H9 (cell line): ENCODE data around the gene WRAP73. TPM values are rescaled to one million over a fixed set of nuclear protein-coding genes. Genes with fewer than 3 reads are reported as not detected.

Source experiments
- DNase-seq: peaks from one replicate; pipeline ENCODE4 v3.0.0-alpha.2; 2017
- H2AFZ ChIP-seq: one replicate; pipeline ENCODE4 v1.6.1; 2013; ENCODE audit warnings: mild to moderate bottlenecking, low read length, control low read depth, moderate library complexity
- H2AK5ac ChIP-seq: 2 replicates; pipeline ENCODE4 v1.6.1; 2013; ENCODE audit warnings: low read length, control low read depth, mixed read lengths; ENCODE audit not compliant: insufficient read length
- H2BK120ac ChIP-seq: one replicate; pipeline ENCODE4 v1.6.1; 2013; ENCODE audit warnings: low read depth, mild to moderate bottlenecking, low read length, control low read depth, inconsistent platforms; ENCODE audit not compliant: poor library complexity, severe bottlenecking
- H2BK12ac ChIP-seq: 2 replicates; pipeline ENCODE4 v1.6.1; 2013; ENCODE audit warnings: low read length, control low read depth, mixed read lengths, low read depth; ENCODE audit not compliant: insufficient read length
- H2BK15ac ChIP-seq: 2 replicates; pipeline ENCODE4 v1.6.1; 2013; ENCODE audit warnings: low read depth, low read length, control low read depth
- H2BK20ac ChIP-seq: one replicate; pipeline ENCODE4 v1.6.1; 2013; ENCODE audit warnings: low read depth, mild to moderate bottlenecking, low read length, control low read depth, inconsistent platforms; ENCODE audit not compliant: poor library complexity, severe bottlenecking
- H2BK5ac ChIP-seq: 2 replicates; pipeline ENCODE4 v1.6.1; 2013; ENCODE audit warnings: low read length, control low read depth, mixed read lengths; ENCODE audit not compliant: insufficient read length
- H3K14ac ChIP-seq: 2 replicates; pipeline ENCODE4 v1.6.1; 2013; ENCODE audit warnings: low read length, control low read depth; ENCODE audit not compliant: insufficient read depth
- H3K18ac ChIP-seq: 2 replicates; pipeline ENCODE4 v1.6.1; 2013; ENCODE audit warnings: low read depth, mild to moderate bottlenecking, mixed read lengths, low read length, control low read depth; ENCODE audit not compliant: insufficient read length
- H3K23ac ChIP-seq: 2 replicates; pipeline ENCODE4 v1.6.1; 2013; ENCODE audit warnings: low read length, control low read depth, mixed read lengths, low read depth; ENCODE audit not compliant: insufficient read length
- H3K23me2 ChIP-seq: 2 replicates; pipeline ENCODE4 v1.6.1; 2013; ENCODE audit warnings: low read depth, mild to moderate bottlenecking, mixed read lengths, low read length, control low read depth; ENCODE audit not compliant: insufficient read length, poor library complexity, severe bottlenecking
- H3K27ac ChIP-seq: 2 replicates; pipeline ENCODE4 v1.5.1; 2013; ENCODE audit warnings: low read length, control low read depth, mixed read lengths, low read depth; ENCODE audit not compliant: insufficient read length
- H3K27me3 ChIP-seq: 2 replicates; pipeline ENCODE4 v1.6.1; 2013; ENCODE audit warnings: low read length, control low read depth, inconsistent platforms; ENCODE audit not compliant: insufficient read depth
- H3K4ac ChIP-seq: 2 replicates; pipeline ENCODE4 v1.6.1; 2013; ENCODE audit warnings: low read depth, mild to moderate bottlenecking, control low read depth, inconsistent platforms, low read length, moderate library complexity
- H3K4me1 ChIP-seq: 2 replicates; pipeline ENCODE4 v1.6.1; 2013; ENCODE audit warnings: low read length, control low read depth, inconsistent platforms; ENCODE audit not compliant: insufficient read depth
- H3K4me2 ChIP-seq: 2 replicates; pipeline ENCODE4 v1.6.1; 2013; ENCODE audit warnings: low read length, control low read depth, mixed read lengths; ENCODE audit not compliant: insufficient read length, insufficient read depth
- H3K56ac ChIP-seq: 2 replicates; pipeline ENCODE4 v1.6.1; 2013; ENCODE audit warnings: low read depth, mild to moderate bottlenecking, mixed read lengths, low read length, control low read depth; ENCODE audit not compliant: insufficient read length
- H3K79me1 ChIP-seq: 2 replicates; pipeline ENCODE4 v1.6.1; 2013; ENCODE audit warnings: low read depth, mild to moderate bottlenecking, moderate library complexity, low read length, control low read depth, inconsistent platforms; ENCODE audit not compliant: insufficient read depth, poor library complexity, severe bottlenecking
- H3K79me2 ChIP-seq: 2 replicates; pipeline ENCODE4 v1.6.1; 2013; ENCODE audit warnings: low read length, control low read depth, inconsistent platforms; ENCODE audit not compliant: insufficient read depth
- H3K9ac ChIP-seq: 2 replicates; pipeline ENCODE4 v1.6.1; 2013; ENCODE audit warnings: low read length, control low read depth, mixed read lengths; ENCODE audit not compliant: insufficient read length; ENCODE audit errors: extremely low read depth
- H3K9me3 ChIP-seq: one replicate; pipeline ENCODE4 v1.6.1; 2013; ENCODE audit warnings: low read depth, low read length, inconsistent platforms; ENCODE audit not compliant: control insufficient read depth
- H3T11ph ChIP-seq: one replicate; pipeline ENCODE4 v1.6.1; 2013; ENCODE audit warnings: mild to moderate bottlenecking, low read length, control low read depth, inconsistent platforms
- H4K20me1 ChIP-seq: one replicate; pipeline ENCODE4 v1.6.1; 2013; ENCODE audit not compliant: control insufficient read depth, insufficient read length, insufficient read depth
- H4K5ac ChIP-seq: 2 replicates; pipeline ENCODE4 v1.6.1; 2013; ENCODE audit warnings: low read depth, mild to moderate bottlenecking, mixed read lengths, low read length, control low read depth; ENCODE audit not compliant: insufficient read length
- H4K8ac ChIP-seq: replicated peaks from 2 replicates; pipeline ENCODE4 v1.6.1; 2013; ENCODE audit warnings: low read length, control low read depth, mixed read lengths, low read depth; ENCODE audit not compliant: insufficient read length
- H4K91ac ChIP-seq: 2 replicates; pipeline ENCODE4 v1.6.1; 2013; ENCODE audit warnings: low read depth, mild to moderate bottlenecking, moderate library complexity, mixed read lengths, low read length, control low read depth; ENCODE audit not compliant: insufficient read length
- H3K27ac Mint-ChIP-seq, 3 experiments: 2 replicates in 2 of 3; 3 replicates in 1 of 3; pipeline ENCODE4 v1.8.0; 2020 to 2021; ENCODE audit warnings: mixed read lengths in 3 of 3, mild to moderate bottlenecking in 1 of 3, moderate library complexity in 1 of 3
- H3K27me3 Mint-ChIP-seq: 2 replicates; pipeline ENCODE4 v1.8.0; 2021; ENCODE audit warnings: low read depth, mild to moderate bottlenecking, moderate library complexity, mixed read lengths
- H3K36me3 Mint-ChIP-seq, 3 experiments: 2 replicates in 2 of 3; 3 replicates in 1 of 3; pipeline ENCODE4 v1.8.0; 2020 to 2021; ENCODE audit warnings: low read depth in 3 of 3, mixed read lengths in 3 of 3; ENCODE audit not compliant: insufficient read depth in 1 of 3
- H3K4me1 Mint-ChIP-seq, 2 experiments: 2 replicates each; pipeline ENCODE4 v1.8.0; 2020; ENCODE audit warnings: mixed read lengths in 2 of 2
- H3K4me3 Mint-ChIP-seq, 2 experiments: 2 replicates in 1 of 2; 3 replicates in 1 of 2; pipeline ENCODE4 v1.8.0; 2020 to 2021; ENCODE audit warnings: mild to moderate bottlenecking in 2 of 2, mixed read lengths in 2 of 2, moderate library complexity in 1 of 2
- H3K9me3 Mint-ChIP-seq, 2 experiments: 2 replicates in 1 of 2; 3 replicates in 1 of 2; pipeline ENCODE4 v1.8.0; 2020; ENCODE audit warnings: mild to moderate bottlenecking in 2 of 2, mixed read lengths in 2 of 2, moderate library complexity in 1 of 2
- WGBS: extraction: QIAGEN DNeasy Blood & Tissue Kit; methylation state at CpG from one replicate; pipeline ENCODE4 v1.1.7; 2013; ENCODE audit warnings: missing lambda C conversion rate, low lambda C conversion rate, mixed read lengths; ENCODE audit not compliant: insufficient read length; ENCODE audit errors: extremely low coverage; 5-methylcytosine and 5-hydroxymethylcytosine counted together
- total RNA-seq: library from RNA; stranded (reverse); gene quantifications from 2 replicates; pipeline ENCODE4 v1.2.1, GENCODE V29; 2021
- TF ChIP-seq, protein P1 (sequence below): fragments of 200-600 bp; sonication (generic); conservative IDR thresholded peaks from 3 replicates; pipeline ENCODE4 v1.8.0; 2021; ENCODE audit warnings: antibody characterized with exemption, mild to moderate bottlenecking

The WRAP73 gene
- total RNA-seq, 1 experiment from 2014 or later, result 28.4 TPM

GRCh38 chr1:3644273-3644672 is 5.6 kb downstream of the WRAP73 start:
- TF ChIP-seq, protein P1, sequence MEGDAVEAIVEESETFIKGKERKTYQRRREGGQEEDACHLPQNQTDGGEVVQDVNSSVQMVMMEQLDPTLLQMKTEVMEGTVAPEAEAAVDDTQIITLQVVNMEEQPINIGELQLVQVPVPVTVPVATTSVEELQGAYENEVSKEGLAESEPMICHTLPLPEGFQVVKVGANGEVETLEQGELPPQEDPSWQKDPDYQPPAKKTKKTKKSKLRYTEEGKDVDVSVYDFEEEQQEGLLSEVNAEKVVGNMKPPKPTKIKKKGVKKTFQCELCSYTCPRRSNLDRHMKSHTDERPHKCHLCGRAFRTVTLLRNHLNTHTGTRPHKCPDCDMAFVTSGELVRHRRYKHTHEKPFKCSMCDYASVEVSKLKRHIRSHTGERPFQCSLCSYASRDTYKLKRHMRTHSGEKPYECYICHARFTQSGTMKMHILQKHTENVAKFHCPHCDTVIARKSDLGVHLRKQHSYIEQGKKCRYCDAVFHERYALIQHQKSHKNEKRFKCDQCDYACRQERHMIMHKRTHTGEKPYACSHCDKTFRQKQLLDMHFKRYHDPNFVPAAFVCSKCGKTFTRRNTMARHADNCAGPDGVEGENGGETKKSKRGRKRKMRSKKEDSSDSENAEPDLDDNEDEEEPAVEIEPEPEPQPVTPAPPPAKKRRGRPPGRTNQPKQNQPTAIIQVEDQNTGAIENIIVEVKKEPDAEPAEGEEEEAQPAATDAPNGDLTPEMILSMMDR, result no peak
- no peak overlapping the region for H3T11ph ChIP-seq
- H3K4ac ChIP-seq, result no peak overlapping the region
- Mint-ChIP-seq H3K4me3 (no peak overlapping the region), H3K4me1 (peaks cover 3 to 9% of the 10 kb centered on the region in 2 experiments; a peak in 3 of 4 replicates), H3K27me3 (no peaks in the 10 kb centered on the region), H3K27ac (no peak overlapping the region), H3K9me3 (no peaks in the 10 kb centered on the region), H3K36me3 (peaks cover 0 to 43% (median 16%) of the 10 kb centered on the region in 3 experiments; a peak in 6 of 7 replicates)
- H3K23me2 ChIP-seq, result peaks cover 4% of the 10 kb centered on the region
- H4K5ac ChIP-seq, result no peak overlapping the region
- H3K9ac ChIP-seq, result no peak overlapping the region
- no peak for DNase-seq
- H3K23ac ChIP-seq, result no peak overlapping the region
- no peak overlapping the region for H2BK20ac ChIP-seq
- no peaks in the 10 kb centered on the region for H3K79me1 ChIP-seq
- no peak overlapping the region for H3K27ac ChIP-seq
- no peaks in the 10 kb centered on the region for H3K9me3 ChIP-seq
- no peaks in the 10 kb centered on the region for H3K4me1 ChIP-seq
- no peak overlapping the region for H2AK5ac ChIP-seq
- no peaks in the 10 kb centered on the region for H3K27me3 ChIP-seq
- no CpG with 5 or more reads among the region's 25 CpGs for WGBS
- H2AFZ ChIP-seq, result no peak overlapping the region
- no peak overlapping the region for H4K91ac ChIP-seq
- H2BK120ac ChIP-seq, result no peak overlapping the region
- peaks cover 3% of the 10 kb centered on the region; the same call in 1 of the 2 replicates for H3K79me2 ChIP-seq
- H2BK12ac ChIP-seq, result no peak overlapping the region
- no peak overlapping the region for H2BK5ac ChIP-seq
- no peak overlapping the region for H3K14ac ChIP-seq
- no peak overlapping the region for H4K8ac ChIP-seq
- H3K56ac ChIP-seq, result no peak overlapping the region
- no peaks in the 10 kb centered on the region for H4K20me1 ChIP-seq
- no peak overlapping the region for H2BK15ac ChIP-seq
- no peak overlapping the region for H3K4me2 ChIP-seq
- H3K18ac ChIP-seq, result no peak overlapping the region
